RWPE2 (cell line): Measurements from ENCODE around the gene ANKRD16.

Experiments
- ATAC-seq: fragments of 200-7000 bp; cut with Tn5 transposase; 3 replicates; pipeline ENCODE4 v1.9.1; 2021; ENCODE audit warnings: low read depth
- DNase-seq: peaks from one replicate; pipeline ENCODE4 v3.0.0-alpha.2; 2020; ENCODE audit warnings: low spot score
- H3K27ac ChIP-seq: fragments of 450-650 bp; 2 replicates; pipeline ENCODE4 v1.5.1; 2017; ENCODE audit warnings: mild to moderate bottlenecking; ENCODE audit not compliant: poor library complexity, severe bottlenecking
- H3K27me3 ChIP-seq: fragments of 250-450 bp; sonication (Bioruptor Pico); 2 replicates; pipeline ENCODE4 v1.5.1; 2021; ENCODE audit warnings: mild to moderate bottlenecking, moderate library complexity; ENCODE audit not compliant: insufficient read depth, poor library complexity, severe bottlenecking
- H3K36me3 ChIP-seq: fragments of 250-450 bp; sonication (Bioruptor Pico); 2 replicates; pipeline ENCODE4 v1.5.1; 2020; ENCODE audit warnings: low read depth, mild to moderate bottlenecking, moderate library complexity
- H3K4me1 ChIP-seq: fragments of 250-450 bp; sonication (Bioruptor Pico); 2 replicates; pipeline ENCODE4 v1.5.1; 2021; ENCODE audit warnings: mild to moderate bottlenecking, moderate library complexity; ENCODE audit not compliant: insufficient read depth, poor library complexity, severe bottlenecking
- H3K4me3 ChIP-seq: fragments of 250-450 bp; sonication (Bioruptor Pico); 2 replicates; pipeline ENCODE4 v1.5.1; 2021; ENCODE audit warnings: mild to moderate bottlenecking, moderate library complexity; ENCODE audit not compliant: severe bottlenecking
- H3K9me3 ChIP-seq: fragments of 250-450 bp; sonication (Bioruptor Pico); 2 replicates; pipeline ENCODE4 v1.5.1; 2021; ENCODE audit warnings: mild to moderate bottlenecking, moderate library complexity; ENCODE audit not compliant: severe bottlenecking
- CTCF ChIP-seq: fragments of 450-650 bp; IDR thresholded peaks from one replicate; pipeline ENCODE4 v1.5.1; 2017; ENCODE audit warnings: mild to moderate bottlenecking, moderate library complexity; ENCODE audit not compliant: poor library complexity, severe bottlenecking

The ANKRD16 gene

GRCh38 chr10:5933909-5934546 is 44.3 kb upstream of the ANKRD16 start:
- H3K9me3 ChIP-seq = no peaks in the 10 kb centered on the region
- H3K4me1 ChIP-seq = no peaks in the 10 kb centered on the region
- H3K4me3 ChIP-seq = no peak overlapping the region
- H3K36me3 ChIP-seq = peaks cover 38% of the 10 kb centered on the region
- TF ChIP-seq CTCF = no peak
- H3K27me3 ChIP-seq = no peaks in the 10 kb centered on the region
- H3K27ac ChIP-seq = no peak overlapping the region
- ATAC-seq (no peak), DNase-seq (no peak)

- TF ChIP-seq CTCF = no peak
- Histone ChIP-seq H3K4me3 (no peak overlapping the region), H3K27ac (no peak overlapping the region), H3K27me3 (no peaks in the 10 kb centered on the region), H3K4me1 (no peaks in the 10 kb centered on the region), H3K36me3 (peaks cover 51% of the 10 kb centered on the region), H3K9me3 (no peaks in the 10 kb centered on the region)
- ATAC-seq = no peak
- DNase-seq = no peak
These were observed 42.7 kb upstream of the ANKRD16 start for GRCh38 chr10:5932345-5932744.

- H3K27me3 ChIP-seq = no peaks in the 10 kb centered on the region
- DNase-seq (no peak), ATAC-seq (no peak)
- H3K27ac ChIP-seq = no peak overlapping the region
- H3K4me3 ChIP-seq = no peak overlapping the region
- H3K4me1 ChIP-seq = no peaks in the 10 kb centered on the region
- peaks cover 68% of the 10 kb centered on the region for H3K36me3 ChIP-seq
- TF ChIP-seq CTCF = no peak
- H3K9me3 ChIP-seq = no peaks in the 10 kb centered on the region
These were observed 40.6 kb upstream of the ANKRD16 start for GRCh38 chr10:5930272-5930671.

GRCh38 chr10:5929442-5929841 is 39.7 kb upstream of the ANKRD16 start:
- Histone ChIP-seq H3K9me3 (no peaks in the 10 kb centered on the region), H3K4me1 (no peaks in the 10 kb centered on the region), H3K27ac (no peak overlapping the region), H3K4me3 (no peak overlapping the region), H3K27me3 (no peaks in the 10 kb centered on the region), H3K36me3 (peaks cover 67% of the 10 kb centered on the region)
- DNase-seq (no peak), ATAC-seq (no peak)
- TF ChIP-seq CTCF = no peak

- ATAC-seq (no peak), DNase-seq (no peak)
- Histone ChIP-seq H3K4me1 (no peaks in the 10 kb centered on the region), H3K27ac (no peak overlapping the region), H3K36me3 (peaks cover 82% of the 10 kb centered on the region), H3K4me3 (no peak overlapping the region), H3K9me3 (no peaks in the 10 kb centered on the region), H3K27me3 (no peaks in the 10 kb centered on the region)
- no peak for TF ChIP-seq CTCF
These were observed 37.6 kb upstream of the ANKRD16 start for GRCh38 chr10:5927306-5927705.
